HL-60 (cell line): ENCODE measurements around the gene HTR4.

Source experiments
- DNase-seq, 2 experiments: peaks; one replicate each; pipeline ENCODE4 v3.0.0-alpha.2; 2010 to 2020; ENCODE audit warnings: low read depth in 1 of 2, low spot score in 1 of 2
- H3K27ac ChIP-seq: fragments of 250-450 bp; sonication (Bioruptor Pico); replicated peaks from 2 replicates; pipeline ENCODE4 v1.5.1; 2020; ENCODE audit warnings: mild to moderate bottlenecking, moderate library complexity
- H3K27me3 ChIP-seq: fragments of 250-450 bp; sonication (Bioruptor Pico); 2 replicates; pipeline ENCODE4 v1.5.1; 2021; ENCODE audit warnings: mild to moderate bottlenecking, moderate library complexity; ENCODE audit not compliant: insufficient read depth, poor library complexity, severe bottlenecking
- H3K4me3 ChIP-seq: replicated peaks from 2 replicates; pipeline ENCODE4 v1.5.1; 2011; ENCODE audit warnings: mild to moderate bottlenecking, control low read depth, low read length; ENCODE audit not compliant: insufficient read depth
- CTCF ChIP-seq: IDR thresholded peaks from one replicate; pipeline ENCODE4 v1.5.1; 2011; ENCODE audit warnings: low read length, control low read depth, inconsistent platforms; ENCODE audit not compliant: insufficient read depth
- GABPA ChIP-seq: IDR thresholded peaks from 2 replicates; pipeline ENCODE4 v1.6.1; 2012; ENCODE audit warnings: low read depth
- POLR2AphosphoS5 ChIP-seq: IDR thresholded peaks from 2 replicates; pipeline ENCODE4 v1.6.1; 2012; ENCODE audit warnings: low read depth
- REST ChIP-seq: IDR thresholded peaks from 2 replicates; pipeline ENCODE4 v1.6.1; 2012; ENCODE audit warnings: low read depth; ENCODE audit not compliant: insufficient replicate concordance
- SPI1 ChIP-seq: IDR thresholded peaks from 2 replicates; pipeline ENCODE4 v1.6.1; 2012; ENCODE audit warnings: low read depth, mild to moderate bottlenecking, borderline replicate concordance

Gene HTR4

GRCh38 chr5:148436029-148436428 is 218.3 kb downstream of the HTR4 start:
- Histone ChIP-seq H3K27me3 (no peaks in the 10 kb centered on the region), H3K4me3 (no peak overlapping the region), H3K27ac (no peak overlapping the region)
- no peak for TF ChIP-seq POLR2AphosphoS5
- no peak for TF ChIP-seq CTCF
- TF ChIP-seq GABPA = no peak
- no peak for TF ChIP-seq SPI1
- TF ChIP-seq REST = no peak
- DNase-seq = no peak

- Histone ChIP-seq H3K27ac (no peak overlapping the region), H3K4me3 (no peak overlapping the region), H3K27me3 (no peaks in the 10 kb centered on the region)
- TF ChIP-seq POLR2AphosphoS5 = no peak
- no peak for TF ChIP-seq SPI1
- no peak for TF ChIP-seq GABPA
- TF ChIP-seq CTCF = no peak
- TF ChIP-seq REST = no peak
- no peak for DNase-seq
Measured at GRCh38 chr5:148433826-148434225, 220.5 kb downstream of the HTR4 start.
